Measurements from ENCODE around the gene FCAMR.

DNA sequence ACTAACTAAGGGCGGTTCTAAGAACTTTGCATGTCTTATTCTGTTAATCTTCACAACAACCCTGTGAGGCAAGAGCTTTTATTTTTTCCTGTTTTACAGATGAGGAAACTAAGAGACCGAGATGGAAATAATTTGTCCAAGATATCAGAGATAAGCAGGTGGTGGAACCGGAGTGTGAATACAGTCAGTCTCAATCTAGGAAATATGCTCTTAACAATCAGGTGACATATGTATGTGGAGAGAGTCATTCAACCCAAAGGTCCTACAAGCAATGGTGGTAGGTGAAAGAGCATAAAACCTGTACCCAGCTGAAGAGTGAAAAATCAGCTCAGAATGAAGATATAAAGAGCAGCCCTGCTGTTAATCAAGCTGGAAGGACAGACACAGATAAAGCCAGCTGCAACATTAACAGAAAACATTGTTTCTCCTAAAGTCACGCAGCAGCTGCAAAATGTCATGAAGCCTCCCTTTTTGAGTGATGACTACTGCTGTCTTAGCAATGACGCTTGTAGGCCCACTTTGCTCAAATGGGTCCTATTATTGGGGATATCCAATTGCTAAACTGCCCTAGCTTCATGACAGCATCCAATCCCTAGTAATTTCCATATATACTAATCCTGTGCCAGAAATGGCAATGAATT is 30.5 kb upstream of the FCAMR start:
- TF ChIP-seq EZH2 (IDR thresholded peaks at IDR 0.05; ENCODE audit: low read length) = no peak
- TF ChIP-seq, protein P1, sequence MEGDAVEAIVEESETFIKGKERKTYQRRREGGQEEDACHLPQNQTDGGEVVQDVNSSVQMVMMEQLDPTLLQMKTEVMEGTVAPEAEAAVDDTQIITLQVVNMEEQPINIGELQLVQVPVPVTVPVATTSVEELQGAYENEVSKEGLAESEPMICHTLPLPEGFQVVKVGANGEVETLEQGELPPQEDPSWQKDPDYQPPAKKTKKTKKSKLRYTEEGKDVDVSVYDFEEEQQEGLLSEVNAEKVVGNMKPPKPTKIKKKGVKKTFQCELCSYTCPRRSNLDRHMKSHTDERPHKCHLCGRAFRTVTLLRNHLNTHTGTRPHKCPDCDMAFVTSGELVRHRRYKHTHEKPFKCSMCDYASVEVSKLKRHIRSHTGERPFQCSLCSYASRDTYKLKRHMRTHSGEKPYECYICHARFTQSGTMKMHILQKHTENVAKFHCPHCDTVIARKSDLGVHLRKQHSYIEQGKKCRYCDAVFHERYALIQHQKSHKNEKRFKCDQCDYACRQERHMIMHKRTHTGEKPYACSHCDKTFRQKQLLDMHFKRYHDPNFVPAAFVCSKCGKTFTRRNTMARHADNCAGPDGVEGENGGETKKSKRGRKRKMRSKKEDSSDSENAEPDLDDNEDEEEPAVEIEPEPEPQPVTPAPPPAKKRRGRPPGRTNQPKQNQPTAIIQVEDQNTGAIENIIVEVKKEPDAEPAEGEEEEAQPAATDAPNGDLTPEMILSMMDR (optimal IDR thresholded peaks at IDR 0.05 in 1 of 3, IDR thresholded peaks at IDR 0.05 in 1 of 3, conservative IDR thresholded peaks at IDR 0.05 in 1 of 3; ENCODE audit: extremely low read depth in 1 of 3, insufficient read depth in 2 of 3, low read length in 3 of 3) = no peak

Data from keratinocyte (primary cell).